Measurements from ENCODE around the gene YIPF4.
A peak's percentile ranks its signal among the peaks of the same experiment; 100 is the strongest.
"Not testable (repeated sequence)": the region's sequence is repeated elsewhere in the genome, so short reads cannot be mapped to it uniquely, and the experiment has no call there.

Gene YIPF4

DNA sequence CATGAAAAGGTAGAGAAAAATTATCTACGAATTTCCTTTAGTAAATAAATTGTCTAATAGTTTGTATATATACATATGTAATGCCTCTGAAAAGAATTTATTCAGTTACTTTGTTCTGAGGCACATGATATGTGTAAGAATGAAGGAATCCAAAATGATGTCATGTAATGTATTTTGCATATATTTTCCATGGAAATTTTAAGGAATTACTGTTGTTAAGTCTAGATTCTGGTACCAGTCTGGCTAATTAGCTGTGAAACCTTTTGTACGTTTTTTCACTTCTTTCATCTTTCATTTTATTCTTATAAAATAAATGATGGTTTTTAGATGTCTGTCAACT, 12.3 kb downstream of the YIPF4 start:
- no peak for DNase-seq

DNA sequence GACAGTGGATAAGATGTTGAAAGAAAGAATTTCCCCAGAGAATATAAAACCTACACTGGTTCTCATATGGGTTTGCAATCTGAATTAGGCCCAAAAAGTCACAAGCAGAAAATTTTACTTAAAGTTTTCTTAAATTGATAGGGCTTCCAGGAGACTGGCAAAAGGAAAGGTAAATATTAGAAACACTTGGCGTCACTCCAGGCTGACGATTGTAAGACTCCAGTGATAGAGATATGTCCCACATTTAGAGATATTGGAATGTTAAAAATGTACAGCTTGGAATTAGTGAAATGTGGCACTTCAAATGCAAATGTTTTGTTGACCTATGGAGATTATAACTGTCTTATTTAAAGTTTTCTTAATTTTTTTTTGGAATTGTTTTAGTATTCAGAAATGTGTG, 14.0 kb downstream of the YIPF4 start:
- no peak for DNase-seq

DNA sequence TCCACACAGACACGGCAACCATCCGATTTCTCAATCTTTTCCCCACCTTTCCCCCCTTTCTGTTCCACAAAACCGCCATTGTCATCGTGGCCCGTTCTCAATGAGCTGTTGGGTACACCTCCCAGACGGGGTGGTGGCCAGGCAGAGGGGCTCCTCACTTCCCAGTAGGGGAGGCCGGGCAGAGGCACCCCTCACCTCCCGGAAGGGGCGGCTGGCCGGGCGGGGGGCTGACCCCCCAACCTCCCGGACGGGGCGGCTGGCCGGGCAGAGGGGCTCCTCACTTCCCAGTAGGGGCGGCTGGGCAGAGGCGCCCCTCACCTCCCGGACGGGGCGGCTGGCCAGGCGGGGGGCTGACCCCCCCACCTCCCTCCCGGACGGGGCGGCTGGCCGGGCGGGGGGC, 15.8 kb downstream of the YIPF4 start:
- DNase-seq: not testable (repeated sequence)

DNA sequence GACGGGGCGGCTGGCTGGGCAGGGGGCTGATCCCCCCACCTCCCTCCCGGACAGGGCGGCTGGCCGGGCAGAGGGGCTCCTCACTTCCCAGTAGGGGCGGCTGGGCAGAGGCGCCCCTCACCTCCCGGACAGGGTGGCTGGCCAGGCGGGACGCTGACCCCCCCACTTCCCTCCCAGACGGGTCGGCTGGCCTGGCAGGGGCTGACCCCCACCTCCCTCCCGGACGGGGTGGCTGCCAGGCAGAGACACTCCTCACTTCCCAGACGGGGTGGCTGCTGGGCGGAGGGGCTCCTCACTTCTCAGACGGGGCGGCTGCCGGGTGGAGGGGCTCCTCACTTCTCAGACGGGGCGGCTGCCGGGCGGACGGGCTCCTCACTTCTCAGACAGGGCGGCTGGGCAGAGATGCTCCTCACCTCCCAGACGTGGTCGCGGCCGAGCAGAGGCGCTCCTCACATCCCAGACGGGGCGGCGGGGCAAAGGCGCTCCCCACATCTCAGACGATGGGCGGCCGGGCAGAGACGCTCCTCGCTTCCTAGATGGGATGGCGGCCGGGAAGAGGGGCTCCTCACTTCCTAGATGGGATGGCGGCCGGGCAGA, 16.4 kb downstream of the YIPF4 start:
- not testable (repeated sequence) for DNase-seq

DNA sequence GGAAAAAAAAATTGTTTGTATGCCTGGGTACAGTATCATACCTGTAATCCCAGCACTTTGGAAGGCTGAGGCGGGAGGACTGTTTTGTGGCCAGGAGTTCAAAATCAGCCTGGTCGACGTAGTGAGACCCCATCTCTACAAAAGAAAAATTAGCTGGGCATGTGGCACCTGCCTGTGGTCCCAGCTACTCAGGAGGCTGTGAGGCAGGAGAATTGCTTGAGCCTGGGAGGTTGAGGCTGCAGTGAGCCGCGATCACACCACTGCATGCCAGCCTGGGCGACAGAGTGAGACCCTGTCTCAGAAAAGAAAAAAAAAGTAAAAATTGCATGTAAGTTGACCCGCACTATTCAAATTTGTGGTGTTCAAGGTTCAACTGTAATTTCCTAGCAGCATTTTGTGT, 32.9 kb downstream of the YIPF4 start:
- no peak for DNase-seq

DNA sequence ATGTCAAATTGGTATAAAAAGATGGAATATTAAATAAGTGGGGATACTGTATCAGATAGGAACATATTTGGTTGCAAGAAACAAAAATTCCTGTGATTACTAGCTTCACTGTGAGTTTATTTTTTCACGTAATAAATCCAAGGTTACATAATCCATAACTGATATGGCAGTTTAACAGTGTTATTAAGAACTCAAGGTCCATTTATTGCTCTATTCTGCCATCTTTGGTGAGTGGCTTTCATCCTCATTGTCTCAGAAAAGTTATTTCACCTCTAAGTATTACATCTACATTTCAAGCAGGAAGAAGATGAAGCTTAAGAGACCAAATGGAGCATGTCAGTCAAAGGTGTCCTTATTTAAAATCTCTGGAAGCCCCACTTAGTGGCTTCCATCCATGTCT, 37.2 kb downstream of the YIPF4 start:
- no peak for DNase-seq

DNA sequence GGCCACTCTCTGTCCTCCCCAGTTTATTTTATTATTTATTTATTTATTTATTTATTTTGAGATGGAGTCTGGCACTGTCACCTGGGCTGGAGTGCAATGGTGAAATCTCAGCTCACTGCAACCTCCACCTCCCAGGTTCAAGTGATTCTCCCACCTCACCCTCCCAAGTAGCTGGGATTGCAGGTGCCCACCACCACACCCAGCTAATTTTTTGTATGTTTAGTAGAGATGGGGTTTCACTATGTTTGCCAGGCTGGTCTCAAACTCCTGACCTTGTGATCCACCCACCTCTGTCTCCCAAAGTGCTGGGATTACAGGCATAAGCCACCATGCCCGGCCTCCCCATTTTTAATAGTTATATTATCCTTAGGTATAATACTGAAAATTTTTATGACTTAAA, 51.0 kb downstream of the YIPF4 start:
- not testable (repeated sequence) for DNase-seq

DNA sequence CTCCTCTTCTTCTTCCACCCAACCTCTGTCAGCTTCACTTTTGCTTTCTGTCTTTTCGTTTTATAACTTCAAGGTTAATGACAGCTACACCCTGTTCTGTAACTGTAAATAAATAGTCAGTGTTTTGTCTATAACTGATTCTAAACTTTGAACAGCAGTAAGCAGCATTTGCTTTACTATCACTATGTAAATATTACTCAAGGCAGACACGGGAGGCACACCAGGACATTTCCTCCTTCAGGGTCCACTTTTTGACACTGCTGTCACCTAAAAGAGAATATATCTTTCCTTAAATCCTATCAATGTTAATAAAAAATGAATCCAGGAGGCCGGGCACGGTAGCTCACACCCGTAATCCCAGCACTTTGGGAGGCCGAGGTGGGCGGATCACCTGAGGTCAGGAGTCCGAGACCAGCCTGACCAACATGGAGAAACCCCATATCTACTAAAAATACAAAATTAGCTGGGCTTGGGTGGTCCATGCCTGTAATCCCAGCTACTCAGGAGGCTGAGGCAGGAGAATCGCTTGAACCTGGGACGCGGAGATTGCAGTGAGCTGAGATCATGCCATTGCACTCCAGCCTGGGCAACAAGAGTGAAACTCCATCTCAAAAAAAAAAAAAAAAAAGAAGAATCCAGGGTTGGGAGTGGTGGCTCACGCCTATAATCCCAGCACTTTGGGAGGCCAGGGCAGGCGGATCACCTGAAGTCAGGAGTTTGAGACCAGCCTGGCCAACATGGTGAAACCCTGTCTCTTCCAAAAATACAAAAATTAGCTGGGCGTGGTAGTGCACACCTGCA, 51.7 kb downstream of the YIPF4 start:
- DNase-seq: not testable (repeated sequence)

DNA sequence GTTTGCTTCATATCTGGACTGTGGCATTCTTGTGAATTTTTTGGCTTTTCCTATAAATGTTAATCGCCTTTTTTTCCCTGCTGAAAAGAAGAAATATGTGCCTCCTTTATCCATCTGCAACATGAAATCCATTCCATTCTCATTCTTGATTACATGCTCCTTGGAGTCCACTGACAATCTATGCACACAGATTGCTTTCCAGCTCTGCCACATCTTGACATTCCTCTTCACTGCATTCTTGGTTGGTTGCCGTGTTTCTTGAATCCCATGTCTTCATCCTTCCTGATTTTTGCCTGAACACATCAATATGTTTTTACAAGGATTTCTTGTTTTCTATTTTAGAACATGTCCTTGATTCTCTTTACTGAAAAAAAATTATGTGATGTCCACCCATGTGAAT, 52.4 kb downstream of the YIPF4 start:
- no peak for DNase-seq

DNA sequence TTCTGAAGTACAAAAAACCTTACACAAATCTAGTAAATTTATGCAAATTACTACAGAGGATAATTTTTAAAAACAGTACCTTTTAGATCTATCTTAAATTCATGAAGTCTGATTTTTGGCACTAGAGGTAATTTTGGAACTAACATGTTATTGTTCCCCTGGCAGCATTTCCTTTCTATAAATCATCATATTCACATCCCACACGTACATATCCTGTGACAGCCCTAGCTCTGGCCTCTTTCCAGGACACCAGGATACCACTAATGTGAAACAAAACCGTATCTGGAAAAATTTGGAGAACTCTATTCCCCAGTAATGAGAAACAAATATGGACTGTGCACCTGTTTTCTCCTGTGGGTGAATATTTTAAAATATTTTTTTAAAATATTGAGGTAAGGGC, 65.1 kb downstream of the YIPF4 start:
- DNase-seq: no peak

DNA sequence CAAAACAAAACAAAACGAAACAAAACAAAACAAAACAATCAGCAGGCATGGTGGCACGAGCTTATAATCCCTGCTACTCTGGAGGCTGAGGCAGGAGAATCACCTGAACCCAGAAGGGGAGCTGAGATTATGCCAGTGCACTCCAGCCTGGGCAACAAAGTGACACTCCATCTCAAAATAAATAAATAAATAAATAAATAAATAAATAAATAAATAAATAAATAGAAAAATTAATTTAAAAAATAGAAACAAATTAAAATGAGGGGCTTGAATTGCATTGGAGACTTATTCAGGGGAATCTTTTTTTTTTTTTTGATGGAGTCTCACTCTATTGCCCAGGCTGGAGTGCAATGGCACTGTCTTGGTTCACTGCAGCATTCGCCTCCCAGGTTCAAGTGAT, 73.1 kb downstream of the YIPF4 start:
- not testable (repeated sequence) for DNase-seq

DNA sequence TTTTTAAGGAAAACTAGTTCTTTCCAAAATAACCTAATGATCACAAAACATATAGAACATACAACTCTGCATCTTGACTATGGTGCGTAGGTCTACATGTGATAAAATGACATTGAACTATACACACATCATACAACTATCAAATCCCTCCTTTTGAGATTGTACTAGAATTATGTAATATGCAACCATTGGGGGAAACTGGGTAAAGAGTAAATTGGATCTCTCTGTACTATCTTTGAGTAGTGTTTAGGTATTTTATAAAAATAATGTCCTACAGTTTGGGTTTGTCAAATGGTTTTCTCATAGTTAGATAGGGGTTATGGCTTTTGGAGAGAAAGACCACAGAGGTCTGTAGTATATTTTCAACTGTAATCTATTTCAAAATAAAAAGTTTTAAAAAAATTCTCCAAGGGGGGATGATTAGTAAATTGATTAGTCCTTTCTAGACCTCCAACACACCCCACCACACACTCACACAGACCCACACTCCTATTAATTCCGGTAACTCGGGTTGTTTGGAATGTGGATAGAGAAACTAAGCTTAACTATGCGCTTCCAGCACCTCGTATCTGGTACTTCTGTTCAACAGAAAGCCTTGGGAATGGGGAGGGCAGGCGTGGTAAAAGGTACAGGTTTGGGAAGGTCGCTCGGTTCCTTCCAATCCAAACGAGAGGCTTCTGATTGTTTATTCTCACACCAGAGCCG, 78.4 kb downstream of the YIPF4 start:
- no peak for DNase-seq

DNA sequence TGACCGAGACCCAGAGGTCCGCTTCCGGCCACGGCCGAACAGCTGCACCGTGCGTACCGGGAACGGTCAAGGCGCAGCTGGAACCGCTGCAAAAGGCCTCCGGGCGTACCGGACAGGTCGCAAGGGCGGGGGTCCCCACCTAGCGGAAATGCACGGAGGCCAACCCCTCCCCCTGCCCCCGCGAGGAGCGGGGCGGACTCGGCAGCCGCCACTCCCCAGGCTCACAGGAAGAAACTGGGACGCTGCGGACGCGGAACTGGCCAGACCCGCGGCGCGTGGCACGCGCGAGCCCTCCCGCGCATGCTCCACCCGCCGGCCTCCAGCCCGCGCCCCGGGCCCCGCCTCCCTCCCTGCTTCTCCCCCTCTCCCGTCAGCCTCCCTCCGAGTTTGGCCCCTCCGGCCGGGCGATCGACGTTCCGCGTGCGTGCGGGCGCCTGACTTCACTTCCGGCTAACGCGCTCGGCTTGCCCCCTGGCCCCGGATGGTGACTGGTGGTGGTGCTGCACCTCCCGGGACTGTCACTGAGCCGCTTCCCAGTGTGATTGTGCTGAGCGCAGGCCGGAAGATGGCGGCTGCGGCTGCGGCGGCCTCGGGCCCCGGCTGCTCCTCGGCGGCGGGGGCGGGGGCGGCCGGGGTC, 79.1 kb downstream of the YIPF4 start, which contains the start of gene BIRC6:
Gene BIRC6, plus strand, starts transcription at position 343 of the 637 bp plus-strand sequence. Its CDS starts 139 bp downstream, at position 482.
- peak; percentile 85 for DNase-seq

DNA sequence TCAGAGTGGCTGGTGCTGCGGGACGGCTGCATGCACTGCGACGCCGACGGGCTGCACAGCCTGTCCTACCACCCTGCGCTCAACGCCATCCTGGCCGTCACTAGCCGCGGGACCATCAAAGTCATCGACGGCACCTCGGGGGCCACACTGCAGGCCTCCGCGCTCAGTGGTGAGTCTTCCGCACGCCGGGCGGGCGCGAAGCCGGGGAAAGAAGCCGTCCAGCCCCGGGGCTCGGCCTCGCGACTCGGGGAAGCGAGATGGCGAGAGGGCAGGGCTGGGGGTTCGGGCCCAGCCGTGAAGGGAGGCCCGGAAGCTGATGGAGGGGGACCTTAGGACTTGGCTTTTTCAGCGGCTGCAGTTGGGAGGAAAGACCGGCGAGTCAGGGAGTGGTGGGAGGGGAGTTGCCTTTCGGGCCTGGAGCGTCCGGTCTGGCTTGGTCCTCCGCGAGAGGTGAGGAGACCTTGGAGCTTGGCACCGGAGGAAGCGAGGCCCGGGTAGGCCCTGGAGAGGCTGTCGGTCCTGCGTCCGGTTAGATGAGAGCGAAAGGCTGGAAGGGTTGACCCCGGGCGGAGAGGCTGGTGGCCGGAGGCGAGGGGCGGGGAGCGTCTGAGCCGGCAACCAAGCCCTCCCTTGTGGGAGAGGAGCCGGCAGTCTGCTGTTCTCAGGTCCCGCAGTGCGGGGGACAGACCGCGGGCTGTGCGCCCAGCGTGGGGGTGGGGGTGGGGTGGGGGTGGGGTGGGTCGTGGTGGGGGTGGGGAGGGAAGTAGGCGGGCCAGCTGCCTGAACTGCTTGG, 79.8 kb downstream of the YIPF4 start:
- peak; percentile 11 for DNase-seq

DNA sequence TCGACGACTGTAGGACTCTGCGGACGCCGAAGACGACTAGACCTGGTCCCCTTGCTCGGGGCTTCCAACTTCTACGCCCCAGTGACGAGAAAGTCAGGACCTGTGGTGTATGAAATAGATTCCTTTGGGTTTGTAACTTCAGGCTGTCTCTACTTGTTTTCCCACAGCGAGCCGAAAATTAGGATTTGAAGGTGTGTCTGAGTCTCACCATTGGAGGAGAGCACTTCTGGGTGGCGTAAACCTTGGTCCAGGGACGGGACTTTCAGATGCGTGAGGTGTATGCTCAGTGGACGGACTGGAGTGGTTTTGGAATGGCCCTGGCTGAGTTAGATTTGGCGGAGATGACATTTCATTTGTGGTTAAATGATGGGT, 80.4 kb downstream of the YIPF4 start:
- peak; percentile 3 for DNase-seq

DNA sequence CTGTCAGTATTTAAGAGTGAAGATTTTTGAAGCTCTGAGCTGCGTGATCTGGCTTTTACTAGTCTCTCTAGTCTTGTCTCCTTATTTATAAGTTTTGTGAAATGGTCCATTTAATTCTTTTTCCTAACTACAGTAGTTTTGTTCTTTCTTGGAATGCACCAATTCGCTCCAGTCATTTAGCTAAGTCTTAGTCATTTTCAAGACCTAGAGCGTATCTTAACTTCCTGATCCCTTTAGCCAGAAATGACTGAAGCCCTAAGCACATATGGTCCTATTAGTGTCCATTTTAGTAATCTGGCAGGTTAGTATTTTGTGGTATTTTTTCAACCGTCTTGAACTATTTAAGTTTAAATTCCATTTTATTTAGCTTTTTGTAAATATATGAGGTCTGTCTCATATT, 82.7 kb downstream of the YIPF4 start:
- no peak for DNase-seq

DNA sequence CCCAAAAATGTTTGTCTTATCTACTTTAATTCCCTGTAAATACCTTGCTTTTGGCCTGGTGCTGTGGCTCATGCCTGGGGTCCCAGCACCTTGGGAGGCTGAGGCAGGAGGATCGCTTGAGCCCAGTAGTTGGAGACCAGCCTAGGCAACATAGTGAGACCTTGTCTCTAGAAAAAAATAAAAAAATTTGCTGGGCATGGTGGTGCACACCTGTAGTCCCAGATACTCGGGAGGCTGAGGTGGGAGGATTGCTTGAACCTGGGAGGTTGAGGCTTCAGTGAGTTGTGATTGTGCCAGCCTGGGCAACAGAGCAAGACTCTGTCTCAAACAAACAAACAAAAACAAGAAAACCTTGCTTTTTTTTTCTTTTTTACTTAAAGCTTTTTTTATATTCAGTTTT, 85.3 kb downstream of the YIPF4 start:
- DNase-seq: not testable (repeated sequence)

DNA sequence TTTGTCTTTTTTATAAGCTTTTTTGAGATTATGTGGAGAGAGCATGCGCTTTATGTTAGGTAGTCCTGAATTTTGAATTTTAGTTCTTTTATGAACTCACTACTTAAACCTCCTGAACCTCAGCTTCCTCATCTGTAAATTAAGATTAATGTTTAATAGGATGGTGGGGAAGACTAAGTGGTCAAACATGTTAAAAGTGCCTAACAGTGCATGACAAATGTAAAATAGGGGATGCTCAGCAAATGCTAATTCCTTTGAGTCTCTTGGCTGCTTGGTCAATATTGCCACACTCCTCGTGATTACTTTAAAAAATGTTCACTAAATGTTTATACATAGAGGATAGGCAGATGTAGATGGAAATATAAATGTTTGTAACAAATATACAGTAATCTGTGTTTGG, 85.9 kb downstream of the YIPF4 start:
- no peak for DNase-seq

DNA sequence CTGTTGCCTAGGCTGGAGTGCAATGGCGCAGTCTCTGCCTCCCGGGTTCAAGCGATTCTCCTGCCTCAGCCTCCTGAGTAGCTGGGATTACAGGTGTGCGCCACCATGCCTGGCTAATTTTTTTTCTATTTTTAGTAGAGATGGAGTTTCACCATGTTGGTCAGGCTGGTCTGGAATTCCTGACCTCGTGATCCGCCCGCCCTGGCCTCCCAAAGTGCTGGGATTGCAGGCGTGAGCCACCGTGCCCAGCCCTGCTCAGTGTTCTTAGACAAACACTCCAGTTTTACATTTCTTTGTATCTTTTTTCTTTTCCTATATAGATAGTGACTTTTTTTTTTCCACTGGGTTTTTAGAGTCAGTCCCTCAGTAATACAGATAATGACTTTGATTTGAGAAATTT, 86.6 kb downstream of the YIPF4 start:
- not testable (repeated sequence) for DNase-seq

DNA sequence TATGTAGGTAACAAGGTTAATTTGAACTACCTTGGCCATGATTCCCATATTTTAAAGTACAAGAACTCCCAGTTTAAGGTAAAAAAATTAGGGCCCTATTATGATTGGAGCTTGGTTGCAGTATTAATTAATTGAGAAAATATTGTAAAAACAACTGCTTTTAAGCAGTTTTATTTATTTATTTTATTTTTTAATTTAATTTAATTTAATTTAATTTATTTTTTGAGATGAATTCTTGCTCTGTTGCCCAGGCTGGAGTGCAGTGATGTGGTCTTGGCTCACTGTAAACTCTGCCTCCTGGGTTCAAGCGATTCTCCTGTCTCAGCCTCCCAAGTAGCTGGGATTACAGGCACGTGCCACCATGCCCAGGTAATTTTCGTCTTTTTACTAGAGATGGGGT, 88.0 kb downstream of the YIPF4 start:
- DNase-seq: not testable (repeated sequence)
